Nephron (organoid): ENCODE data around the gene EGFR.

Source experiments
- H3K27ac Mint-ChIP-seq, 3 experiments: 2 replicates each; pipeline ENCODE4 v1.8.0; 2020; ENCODE audit warnings: mixed read lengths in 3 of 3, mild to moderate bottlenecking in 2 of 3, moderate library complexity in 1 of 3
- H3K27me3 Mint-ChIP-seq: 2 replicates; pipeline ENCODE4 v1.8.0; 2021; ENCODE audit warnings: low read depth, mild to moderate bottlenecking, moderate library complexity, mixed read lengths
- H3K36me3 Mint-ChIP-seq: 2 replicates; pipeline ENCODE4 v1.8.0; 2020; ENCODE audit warnings: low read depth, mixed read lengths
- H3K4me1 Mint-ChIP-seq: 2 replicates; pipeline ENCODE4 v1.8.0; 2020; ENCODE audit warnings: mixed read lengths
- H3K4me3 Mint-ChIP-seq, 3 experiments: 2 replicates each; pipeline ENCODE4 v1.8.0; 2020; ENCODE audit warnings: mild to moderate bottlenecking in 3 of 3, mixed read lengths in 3 of 3, moderate library complexity in 2 of 3
- H3K9me3 Mint-ChIP-seq: 2 replicates; pipeline ENCODE4 v1.8.0; 2020; ENCODE audit warnings: mixed read lengths
- TF ChIP-seq, protein P1 (sequence below), 3 experiments: fragments of 200-600 bp; sonication (generic); IDR thresholded peaks; one replicate each; pipeline ENCODE4 v1.5.0; 2021; ENCODE audit warnings: antibody characterized with exemption in 3 of 3; ENCODE audit not compliant: unreplicated experiment in 3 of 3

The EGFR gene

DNA sequence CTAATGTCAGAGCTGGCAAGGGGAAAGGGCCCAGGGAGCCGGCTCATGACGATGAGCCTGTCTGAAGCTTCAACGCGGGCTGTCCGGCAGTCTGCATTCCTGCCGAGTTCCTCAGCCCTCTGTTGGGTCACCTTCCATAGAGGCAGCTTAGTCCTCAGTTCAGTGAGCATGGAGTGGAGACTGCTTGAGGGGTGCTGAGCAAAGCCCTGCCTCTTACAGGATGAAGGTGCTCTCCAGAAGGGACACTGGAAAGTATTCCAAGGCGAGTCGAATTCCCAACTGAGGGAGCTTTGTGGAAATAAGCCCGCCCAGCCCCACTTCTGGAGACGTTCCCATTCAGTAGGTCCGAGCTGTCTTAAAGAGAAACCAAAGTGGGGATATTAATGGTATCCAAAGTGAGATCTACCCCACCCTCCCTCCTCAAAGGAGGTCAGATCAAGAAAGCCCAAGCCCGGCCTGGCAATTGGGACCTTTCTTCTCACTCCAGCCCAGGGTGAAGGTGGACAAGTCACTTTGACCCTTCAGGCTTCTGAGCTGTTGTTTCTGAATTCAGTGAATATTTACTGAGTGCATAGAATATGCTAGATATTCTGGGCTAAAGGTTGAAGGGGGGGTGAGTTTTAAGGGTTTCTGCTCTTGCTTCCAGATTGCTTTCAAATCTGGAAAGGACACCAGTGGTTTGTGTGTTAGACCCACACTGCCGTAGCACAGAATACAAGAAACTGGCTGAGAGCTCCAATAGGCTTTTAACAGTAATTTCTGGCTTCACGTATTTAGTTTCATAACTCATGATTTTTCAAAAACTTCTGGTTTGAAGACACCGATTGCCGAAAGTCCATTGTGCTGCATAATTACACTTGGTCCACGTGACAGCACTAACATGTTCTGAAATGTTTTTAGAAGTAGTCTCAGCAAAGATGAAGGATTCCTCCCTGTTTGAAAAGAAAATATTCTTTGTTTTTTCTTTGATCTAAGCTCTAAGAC, 3.5 kb downstream of the EGFR start:
- Mint-ChIP-seq H3K4me3 (peak overlapping the region; percentile 71 to 84 (median 77)), H3K36me3 (no peaks in the 10 kb centered on the region), H3K4me1 (peaks cover 48% of the 10 kb centered on the region), H3K9me3 (no peaks in the 10 kb centered on the region), H3K27me3 (peaks cover 43% of the 10 kb centered on the region), H3K27ac (peak overlapping the region in 2 of 3 experiments; percentile 44 to 50)
- TF ChIP-seq, protein P1, sequence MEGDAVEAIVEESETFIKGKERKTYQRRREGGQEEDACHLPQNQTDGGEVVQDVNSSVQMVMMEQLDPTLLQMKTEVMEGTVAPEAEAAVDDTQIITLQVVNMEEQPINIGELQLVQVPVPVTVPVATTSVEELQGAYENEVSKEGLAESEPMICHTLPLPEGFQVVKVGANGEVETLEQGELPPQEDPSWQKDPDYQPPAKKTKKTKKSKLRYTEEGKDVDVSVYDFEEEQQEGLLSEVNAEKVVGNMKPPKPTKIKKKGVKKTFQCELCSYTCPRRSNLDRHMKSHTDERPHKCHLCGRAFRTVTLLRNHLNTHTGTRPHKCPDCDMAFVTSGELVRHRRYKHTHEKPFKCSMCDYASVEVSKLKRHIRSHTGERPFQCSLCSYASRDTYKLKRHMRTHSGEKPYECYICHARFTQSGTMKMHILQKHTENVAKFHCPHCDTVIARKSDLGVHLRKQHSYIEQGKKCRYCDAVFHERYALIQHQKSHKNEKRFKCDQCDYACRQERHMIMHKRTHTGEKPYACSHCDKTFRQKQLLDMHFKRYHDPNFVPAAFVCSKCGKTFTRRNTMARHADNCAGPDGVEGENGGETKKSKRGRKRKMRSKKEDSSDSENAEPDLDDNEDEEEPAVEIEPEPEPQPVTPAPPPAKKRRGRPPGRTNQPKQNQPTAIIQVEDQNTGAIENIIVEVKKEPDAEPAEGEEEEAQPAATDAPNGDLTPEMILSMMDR (IDR thresholded peaks at IDR 0.05; ENCODE audit: unreplicated experiment in 3 of 3), result no peak

DNA sequence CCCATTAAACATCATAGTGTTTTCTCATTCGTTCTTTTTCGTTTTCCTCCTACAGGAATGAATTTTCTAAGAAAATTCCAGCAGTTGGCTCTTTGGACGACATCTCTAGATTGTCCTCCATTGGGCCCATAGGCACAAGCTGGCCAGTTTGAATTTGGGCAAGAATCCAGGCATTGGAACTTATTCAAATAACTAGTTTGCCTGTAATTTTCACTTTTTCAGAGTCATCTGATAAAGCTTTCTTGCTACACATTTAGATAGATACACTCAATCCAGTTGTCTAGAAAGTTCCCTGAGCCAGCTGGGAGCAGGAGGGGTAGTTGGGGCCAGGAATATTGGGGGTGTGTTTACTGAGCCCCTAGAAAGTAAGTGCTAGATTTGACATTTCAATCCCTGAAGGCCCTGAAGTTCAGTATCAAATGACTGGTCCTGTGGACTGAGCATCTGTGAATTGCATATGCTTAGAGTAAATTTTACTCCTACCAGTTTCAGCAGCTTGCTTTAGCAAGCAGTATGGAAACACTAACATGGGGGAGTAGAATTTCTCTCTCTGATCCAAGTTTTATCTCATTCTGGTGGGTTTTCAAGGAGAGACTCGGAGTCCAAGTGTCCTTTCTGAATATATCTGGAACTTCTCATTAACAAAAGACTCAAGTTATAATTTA, 5.2 kb downstream of the EGFR start:
- peaks cover 46% of the 10 kb centered on the region for H3K4me1 Mint-ChIP-seq
- peak overlapping the region in 2 of 3 experiments; percentile 25 to 40 for H3K27ac Mint-ChIP-seq
- H3K36me3 Mint-ChIP-seq, result no peaks in the 10 kb centered on the region
- H3K9me3 Mint-ChIP-seq, result no peaks in the 10 kb centered on the region
- TF ChIP-seq, protein P1 (IDR thresholded peaks at IDR 0.05; ENCODE audit: unreplicated experiment in 3 of 3), result no peak
- H3K4me3 Mint-ChIP-seq, result peak overlapping the region in 1 of 3 experiments; percentile 33
- H3K27me3 Mint-ChIP-seq, result peaks cover 31% of the 10 kb centered on the region

DNA sequence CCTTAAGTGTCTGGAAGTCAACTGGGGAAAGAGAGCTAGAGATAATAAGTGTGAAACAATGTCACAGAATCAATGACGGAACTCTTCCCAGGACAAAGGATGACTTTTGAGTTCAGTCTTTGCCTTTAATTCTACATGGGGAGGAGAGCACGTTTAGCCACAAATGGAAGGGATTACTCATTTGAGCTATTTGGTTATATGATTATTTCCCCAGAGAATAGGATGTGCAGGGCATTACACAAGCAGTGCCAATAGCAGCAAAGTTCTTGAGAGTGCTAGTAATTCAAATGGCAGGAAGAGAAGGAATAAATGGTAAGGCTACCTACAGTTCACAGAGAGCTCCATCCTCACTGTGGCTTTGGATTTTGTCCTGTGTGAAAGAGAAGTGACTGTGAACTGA, 6.0 kb downstream of the EGFR start:
- Mint-ChIP-seq H3K27ac (peak overlapping the region in 1 of 3 experiments; percentile 4), H3K36me3 (no peaks in the 10 kb centered on the region), H3K27me3 (peaks cover 31% of the 10 kb centered on the region), H3K9me3 (no peaks in the 10 kb centered on the region), H3K4me1 (peaks cover 46% of the 10 kb centered on the region), H3K4me3 (no peak overlapping the region)
- TF ChIP-seq, protein P1 (IDR thresholded peaks at IDR 0.05; ENCODE audit: unreplicated experiment in 3 of 3), result no peak

DNA sequence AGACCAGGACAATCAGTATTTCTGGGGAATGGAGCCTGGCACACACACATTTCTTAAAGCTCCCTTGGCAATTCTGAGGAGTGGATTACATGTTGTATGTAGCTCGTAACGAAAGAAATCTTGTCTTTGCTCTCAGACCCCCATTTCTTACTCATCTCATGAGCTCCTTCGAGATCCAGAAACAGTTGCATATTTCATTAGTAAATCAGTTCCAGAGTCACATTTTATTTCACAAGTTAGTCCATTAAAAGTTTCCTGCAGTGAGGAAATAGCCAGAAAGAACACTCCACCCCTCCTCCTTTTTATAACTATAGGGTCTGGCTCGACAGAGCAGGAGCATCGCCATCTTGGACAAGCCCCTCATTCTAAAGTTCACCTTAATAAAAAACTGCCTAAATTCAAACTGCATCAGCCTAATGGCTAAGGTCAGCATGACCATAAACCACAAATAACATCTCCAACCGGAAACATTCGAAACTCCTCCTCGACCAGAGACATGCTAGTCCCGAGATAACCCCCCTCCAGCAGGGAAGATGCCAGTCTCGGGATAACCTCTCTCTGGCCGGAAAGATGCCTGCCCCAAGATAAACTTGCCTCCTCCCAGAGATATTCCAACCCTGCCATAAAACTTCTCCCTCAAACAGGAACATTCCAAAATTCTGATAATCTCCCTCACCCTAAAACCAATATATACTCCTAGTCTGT, 7.4 kb downstream of the EGFR start:
- TF ChIP-seq, protein P1 (IDR thresholded peaks at IDR 0.05; ENCODE audit: unreplicated experiment in 3 of 3), result no peak
- H3K9me3 Mint-ChIP-seq, result no peaks in the 10 kb centered on the region
- H3K4me3 Mint-ChIP-seq, result no peak overlapping the region
- H3K36me3 Mint-ChIP-seq, result no peaks in the 10 kb centered on the region
- H3K4me1 Mint-ChIP-seq, result peaks cover 40% of the 10 kb centered on the region
- peak overlapping the region in 2 of 3 experiments; percentile 6 to 46 for H3K27ac Mint-ChIP-seq
- H3K27me3 Mint-ChIP-seq, result peaks cover 20% of the 10 kb centered on the region

DNA sequence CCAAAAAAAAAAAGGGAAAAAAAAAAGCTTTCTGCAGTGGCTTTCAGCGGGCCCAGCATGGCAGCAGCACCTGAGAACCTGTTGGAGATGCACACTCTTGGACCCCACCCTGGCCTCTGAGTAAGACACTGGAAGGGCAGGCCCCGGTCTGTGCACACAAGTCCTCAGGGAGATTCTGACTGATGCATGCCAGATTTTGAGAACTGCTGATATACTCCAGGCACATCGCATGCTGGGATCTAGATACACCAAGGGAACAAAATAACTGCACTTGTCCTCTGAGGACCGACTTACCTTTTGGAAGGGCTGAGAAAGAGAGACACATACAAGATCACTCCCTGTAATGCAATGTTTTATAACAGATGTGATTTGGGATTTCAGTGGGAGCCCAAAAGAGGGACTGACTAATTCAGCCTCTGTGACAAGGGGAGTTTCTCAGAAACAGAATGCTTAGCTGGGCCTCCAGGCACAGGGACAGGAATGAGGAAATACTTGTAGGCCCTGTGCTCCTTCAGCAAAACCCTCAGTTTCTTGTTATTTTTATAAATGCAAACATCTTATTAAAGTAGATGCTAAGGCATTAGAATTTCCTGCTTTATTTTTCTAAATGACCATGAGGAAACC, 8.2 kb downstream of the EGFR start:
- no peak overlapping the region for H3K4me3 Mint-ChIP-seq
- peaks cover 13% of the 10 kb centered on the region for H3K27me3 Mint-ChIP-seq
- TF ChIP-seq, protein P1 (IDR thresholded peaks at IDR 0.05; ENCODE audit: unreplicated experiment in 3 of 3), result no peak
- H3K36me3 Mint-ChIP-seq, result no peaks in the 10 kb centered on the region
- H3K4me1 Mint-ChIP-seq, result peaks cover 32% of the 10 kb centered on the region
- peak overlapping the region in 2 of 3 experiments; percentile 6 to 47 for H3K27ac Mint-ChIP-seq
- no peaks in the 10 kb centered on the region for H3K9me3 Mint-ChIP-seq
